ENCODE measurements around the gene ABCC9. TPM values are rescaled to one million over a fixed set of nuclear protein-coding genes. Genes with fewer than 3 reads are reported as not detected.

ABCC9 gene
- total RNA-seq, 1 experiment from 2014 or later: not detected

DNA sequence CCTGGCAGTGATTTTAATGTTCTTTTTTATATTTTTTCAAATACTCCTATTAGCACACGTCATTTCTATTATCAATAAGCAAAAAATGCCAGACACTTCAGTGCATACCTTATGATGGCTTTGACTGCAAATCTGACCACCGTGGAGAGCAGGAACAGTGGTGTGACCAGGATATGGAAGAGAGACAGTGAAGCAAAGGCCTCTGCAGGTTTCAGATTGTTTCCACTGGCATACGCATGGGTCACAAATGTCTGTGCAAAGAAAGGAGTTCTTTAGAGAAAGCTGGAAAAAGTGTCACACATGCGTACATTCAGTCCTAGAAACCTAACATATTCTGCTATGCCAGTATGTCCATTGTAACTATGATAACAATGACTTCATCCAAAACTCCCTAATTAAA, 47.3 kb downstream of the ABCC9 start:
- Histone ChIP-seq H2BK120ac (ENCODE audit: low read depth, low read length, poor library complexity, severe bottlenecking) (no peak overlapping the region), H2BK20ac (ENCODE audit: low read depth, low read length, poor library complexity, severe bottlenecking) (no peak overlapping the region), H3K79me2 (ENCODE audit: insufficient read depth, low read length) (no peaks in the 10 kb centered on the region), H4K20me1 (ENCODE audit: control insufficient read depth, insufficient read depth, insufficient read length) (no peaks in the 10 kb centered on the region), H3T11ph (ENCODE audit: low read length) (no peak overlapping the region), H2AFZ (ENCODE audit: low read length) (no peak overlapping the region), H3K27me3 (ENCODE audit: insufficient read depth, low read length) (no peaks in the 10 kb centered on the region), H3K18ac (ENCODE audit: insufficient read length, low read depth, low read length) (no peak overlapping the region), H3K27ac (ENCODE audit: insufficient read length, low read depth, low read length) (no peak overlapping the region), H3K23ac (ENCODE audit: insufficient read length, low read depth, low read length) (no peak overlapping the region), H3K4me2 (ENCODE audit: insufficient read depth, insufficient read length, low read length) (no peak overlapping the region), H3K56ac (ENCODE audit: insufficient read length, low read depth, low read length) (no peak overlapping the region), H3K14ac (ENCODE audit: insufficient read depth, low read length) (no peak overlapping the region), H4K5ac (ENCODE audit: insufficient read length, low read depth, low read length) (no peak overlapping the region), H2BK12ac (ENCODE audit: insufficient read length, low read depth, low read length) (no peak overlapping the region), H3K4ac (ENCODE audit: low read depth, low read length) (no peak overlapping the region), H2AK5ac (ENCODE audit: insufficient read length, low read length) (no peak overlapping the region), H3K9me3 (ENCODE audit: control insufficient read depth, low read depth, low read length) (no peaks in the 10 kb centered on the region), H3K9ac (ENCODE audit: extremely low read depth, insufficient read length, low read length) (no peak overlapping the region), H3K4me1 (ENCODE audit: insufficient read depth, low read length) (no peaks in the 10 kb centered on the region), H4K8ac (replicated peaks; ENCODE audit: insufficient read length, low read depth, low read length) (no peak overlapping the region), H2BK15ac (ENCODE audit: low read depth, low read length) (no peak overlapping the region), H3K79me1 (ENCODE audit: insufficient read depth, low read depth, low read length, poor library complexity, severe bottlenecking) (no peaks in the 10 kb centered on the region), H4K91ac (ENCODE audit: insufficient read length, low read depth, low read length) (no peak overlapping the region), H2BK5ac (ENCODE audit: insufficient read length, low read length) (no peak overlapping the region), H3K23me2 (ENCODE audit: insufficient read length, low read depth, low read length, poor library complexity, severe bottlenecking) (no peaks in the 10 kb centered on the region)
- no peak for DNase-seq
- no peaks in the 10 kb centered on the region; a peak in 2 of 7 replicates for H3K36me3 Mint-ChIP-seq (ENCODE audit: insufficient read depth in 1 of 3, low read depth in 3 of 3)
- H3K27me3 Mint-ChIP-seq (ENCODE audit: low read depth): no peaks in the 10 kb centered on the region; the same call in 1 of the 2 replicates
- no peaks in the 10 kb centered on the region for H3K4me1 Mint-ChIP-seq
- no CpG with 5 or more reads among the region's 4 CpGs for WGBS (ENCODE audit: extremely low coverage, insufficient read length, low lambda C conversion rate)
- TF ChIP-seq, protein P1, sequence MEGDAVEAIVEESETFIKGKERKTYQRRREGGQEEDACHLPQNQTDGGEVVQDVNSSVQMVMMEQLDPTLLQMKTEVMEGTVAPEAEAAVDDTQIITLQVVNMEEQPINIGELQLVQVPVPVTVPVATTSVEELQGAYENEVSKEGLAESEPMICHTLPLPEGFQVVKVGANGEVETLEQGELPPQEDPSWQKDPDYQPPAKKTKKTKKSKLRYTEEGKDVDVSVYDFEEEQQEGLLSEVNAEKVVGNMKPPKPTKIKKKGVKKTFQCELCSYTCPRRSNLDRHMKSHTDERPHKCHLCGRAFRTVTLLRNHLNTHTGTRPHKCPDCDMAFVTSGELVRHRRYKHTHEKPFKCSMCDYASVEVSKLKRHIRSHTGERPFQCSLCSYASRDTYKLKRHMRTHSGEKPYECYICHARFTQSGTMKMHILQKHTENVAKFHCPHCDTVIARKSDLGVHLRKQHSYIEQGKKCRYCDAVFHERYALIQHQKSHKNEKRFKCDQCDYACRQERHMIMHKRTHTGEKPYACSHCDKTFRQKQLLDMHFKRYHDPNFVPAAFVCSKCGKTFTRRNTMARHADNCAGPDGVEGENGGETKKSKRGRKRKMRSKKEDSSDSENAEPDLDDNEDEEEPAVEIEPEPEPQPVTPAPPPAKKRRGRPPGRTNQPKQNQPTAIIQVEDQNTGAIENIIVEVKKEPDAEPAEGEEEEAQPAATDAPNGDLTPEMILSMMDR (conservative IDR thresholded peaks at IDR 0.05): no peak
- no peaks in the 10 kb centered on the region; a peak in 2 of 5 replicates for H3K9me3 Mint-ChIP-seq
- H3K4me3 Mint-ChIP-seq: no peak overlapping the region
- H3K27ac Mint-ChIP-seq: no peak overlapping the region

Data from H9 (cell line).